LNCaP clone FGC (cell line): Measurements from ENCODE around the gene CELF1.

ENCODE experiments used
- DNase-seq: peaks from one replicate; pipeline ENCODE4 v3.0.0-alpha.2; 2011; ENCODE audit warnings: low read depth
- H3K4me3 ChIP-seq: 2 replicates; pipeline ENCODE4 v1.5.1; 2011; ENCODE audit warnings: mild to moderate bottlenecking, low read depth, low read length, control low read depth
- CTCF ChIP-seq: IDR thresholded peaks from 2 replicates; pipeline ENCODE4 v1.5.1; 2012; ENCODE audit warnings: mild to moderate bottlenecking; ENCODE audit not compliant: control insufficient read depth, insufficient read depth; ENCODE audit errors: extremely low read depth

The CELF1 gene

GRCh38 chr11:47577460-47578041 lies 24.6 kb upstream of the CELF1 start:
- DNase-seq, result no peak
- peak overlapping the region; percentile 97 for H3K4me3 ChIP-seq
- TF ChIP-seq CTCF, result no peak

- no peak overlapping the region for H3K4me3 ChIP-seq
- TF ChIP-seq CTCF, result no peak
- DNase-seq, result no peak
These were observed 20.4 kb upstream of the CELF1 start for GRCh38 chr11:47573321-47573720.

- H3K4me3 ChIP-seq, result no peak overlapping the region
- no peak for DNase-seq
- no peak for TF ChIP-seq CTCF
These were observed 19.9 kb upstream of the CELF1 start for GRCh38 chr11:47572715-47573255.

- no peak for TF ChIP-seq CTCF
- DNase-seq, result no peak
- H3K4me3 ChIP-seq, result no peak overlapping the region
These were observed 19.0 kb upstream of the CELF1 start for GRCh38 chr11:47571895-47572294.

- DNase-seq, result no peak
- no peak for TF ChIP-seq CTCF
- no peak overlapping the region for H3K4me3 ChIP-seq
These were observed 18.4 kb upstream of the CELF1 start for GRCh38 chr11:47571357-47571729.

- H3K4me3 ChIP-seq, result no peak overlapping the region
- DNase-seq, result no peak
- TF ChIP-seq CTCF, result no peak
These were observed 17.9 kb upstream of the CELF1 start for GRCh38 chr11:47570651-47571356.
